Epidermal melanocyte (primary cell): Measurements from ENCODE around the gene USP46.

Source experiments
- DNase-seq: peaks from one replicate; pipeline ENCODE4 v3.0.0; 2011; ENCODE audit warnings: low spot score; ENCODE audit not compliant: insufficient read length

USP46 gene

DNA sequence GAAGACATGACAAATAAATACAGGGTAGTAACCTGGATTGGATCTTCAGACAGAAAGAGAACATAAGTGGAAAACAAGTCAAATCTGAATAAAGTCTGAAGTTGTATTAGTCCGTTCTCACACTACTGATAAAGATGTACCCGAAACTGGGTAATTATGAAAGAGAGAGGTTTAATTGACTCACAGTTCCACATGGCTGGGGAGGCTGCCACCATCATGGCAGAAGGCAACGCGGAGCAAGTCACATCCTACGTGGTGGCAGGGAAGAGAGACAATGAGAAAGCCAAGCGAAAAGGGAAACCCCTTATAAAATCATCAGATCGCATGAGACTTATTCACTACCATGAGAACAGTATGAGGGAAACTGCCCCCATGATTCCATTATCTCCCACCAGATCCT lies 82.8 kb downstream of the USP46 start:
- DNase-seq, result no peak

DNA sequence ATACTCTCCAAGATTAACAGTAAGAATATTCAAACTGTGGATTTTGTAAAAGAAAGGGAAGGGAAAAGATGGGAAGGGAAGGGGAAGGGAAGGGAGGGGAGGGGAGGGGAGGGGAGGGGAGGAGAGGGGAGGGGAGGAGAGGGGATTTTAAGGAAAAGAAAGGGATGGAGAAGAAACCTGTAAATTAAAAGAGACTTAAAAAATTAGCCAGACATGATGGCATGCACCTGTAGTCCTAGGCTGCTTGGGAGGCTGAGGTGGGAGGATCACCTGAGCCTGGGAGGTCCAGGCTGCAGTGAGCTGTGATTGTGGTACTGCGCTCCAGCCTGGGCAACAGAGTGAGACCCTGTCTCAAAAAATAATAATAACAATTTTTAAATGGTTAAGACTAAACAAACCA lies 83.7 kb downstream of the USP46 start:
- DNase-seq, result no peak

- DNase-seq, result no peak
Observed at GRCh38 chr4:52574036-52574435, 85.1 kb downstream of the USP46 start.

DNA sequence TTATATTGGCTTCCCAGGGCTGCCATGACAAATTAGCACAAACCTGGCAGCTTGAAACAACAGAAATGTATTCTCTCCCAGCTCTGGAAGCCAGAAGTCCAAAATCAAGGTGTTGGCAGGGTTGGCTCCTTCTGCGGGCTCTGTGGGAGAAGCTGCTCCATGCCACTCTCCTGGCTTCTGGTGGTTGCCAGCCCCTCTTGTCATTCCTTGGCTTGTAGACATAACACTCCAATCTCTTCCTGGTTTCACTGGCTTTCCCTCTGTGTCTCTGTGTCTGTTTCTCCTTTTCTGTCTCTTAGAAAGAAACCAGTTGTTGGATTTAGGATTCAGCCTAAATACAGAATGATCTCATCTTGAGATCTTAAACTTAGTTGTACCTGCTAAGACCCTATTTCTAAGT lies 85.5 kb downstream of the USP46 start:
- DNase-seq, result no peak

GRCh38 chr4:52572936-52573485 lies 86.1 kb downstream of the USP46 start:
- no peak for DNase-seq

DNA sequence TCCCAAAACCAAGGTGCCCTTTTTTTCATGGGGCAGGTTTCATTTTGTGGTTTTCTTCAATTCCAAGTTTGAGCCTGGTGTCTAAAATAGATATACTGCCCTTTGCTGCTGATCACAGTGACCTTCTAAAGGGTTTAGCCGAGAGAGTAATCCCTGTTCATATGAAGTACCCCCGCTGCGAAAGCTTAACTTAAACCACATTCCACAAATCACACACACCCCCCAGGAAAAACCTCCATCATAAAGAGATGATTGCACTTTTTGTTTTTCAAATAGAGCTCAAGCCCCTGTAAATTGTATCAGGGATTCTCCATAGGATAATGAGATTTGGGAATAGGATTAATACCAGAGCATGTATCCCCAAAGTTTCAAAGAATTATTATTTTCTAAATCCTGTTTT lies 90.8 kb downstream of the USP46 start:
- no peak for DNase-seq

- DNase-seq, result no peak
Observed at GRCh38 chr4:52566136-52567031, 92.7 kb downstream of the USP46 start.

- DNase-seq, result no peak
Observed at GRCh38 chr4:52560844-52561280, 98.2 kb downstream of the USP46 start.

DNA sequence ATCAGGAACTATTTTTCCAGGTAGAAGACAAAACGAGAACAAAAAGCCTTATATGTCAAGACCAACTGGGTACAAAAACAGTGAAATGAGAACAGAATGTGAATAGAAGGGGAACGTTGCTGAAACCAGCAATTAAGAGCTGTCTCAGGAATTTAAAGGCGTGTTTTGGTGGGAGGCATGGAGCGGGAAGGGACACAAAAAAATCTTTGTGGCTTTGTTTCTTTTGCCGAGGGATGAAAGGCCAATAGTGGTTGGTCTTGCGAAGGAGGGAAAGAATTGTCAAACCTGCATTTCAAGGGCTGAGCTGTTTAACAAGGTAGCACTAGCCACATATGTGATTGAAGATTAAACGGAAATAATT lies 103.8 kb downstream of the USP46 start:
- DNase-seq, result no peak

DNA sequence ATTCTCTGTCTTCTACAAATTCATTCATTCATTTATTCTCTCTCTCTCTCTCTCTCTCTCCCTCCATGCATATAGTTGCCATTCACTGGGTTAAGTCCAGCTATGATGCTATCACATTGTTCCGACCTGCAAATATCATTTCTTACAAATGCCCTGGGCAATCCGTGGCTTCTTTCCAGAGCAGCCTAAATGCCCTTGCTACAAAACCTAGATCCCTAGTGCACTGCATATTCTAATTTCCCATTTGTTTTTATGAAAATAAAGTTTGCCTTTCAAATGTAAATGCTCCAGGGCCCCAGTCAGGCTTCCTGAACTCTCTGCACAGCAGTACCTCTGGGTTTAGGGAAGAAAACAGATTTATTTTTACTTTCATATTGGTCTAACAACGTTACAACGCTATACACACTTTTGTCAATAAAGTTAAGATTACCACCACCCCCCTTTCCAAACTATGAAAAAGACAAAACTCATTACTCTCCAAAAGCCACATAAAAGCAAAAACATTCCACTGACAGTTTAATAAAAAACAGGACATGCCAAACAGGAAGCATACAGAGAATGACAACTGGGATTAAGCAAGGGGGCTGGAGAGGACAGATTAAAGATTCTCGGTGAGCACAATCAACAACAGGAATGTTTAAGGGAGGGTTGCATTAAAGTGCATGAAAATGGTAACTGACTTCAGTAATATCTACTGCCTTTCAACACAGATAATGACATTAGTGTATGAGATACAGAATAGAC lies 104.3 kb downstream of the USP46 start:
- DNase-seq, result no peak

GRCh38 chr4:52552778-52553177 lies 106.3 kb downstream of the USP46 start:
- no peak for DNase-seq

GRCh38 chr4:52551487-52551886 lies 107.6 kb downstream of the USP46 start:
- no peak for DNase-seq

DNA sequence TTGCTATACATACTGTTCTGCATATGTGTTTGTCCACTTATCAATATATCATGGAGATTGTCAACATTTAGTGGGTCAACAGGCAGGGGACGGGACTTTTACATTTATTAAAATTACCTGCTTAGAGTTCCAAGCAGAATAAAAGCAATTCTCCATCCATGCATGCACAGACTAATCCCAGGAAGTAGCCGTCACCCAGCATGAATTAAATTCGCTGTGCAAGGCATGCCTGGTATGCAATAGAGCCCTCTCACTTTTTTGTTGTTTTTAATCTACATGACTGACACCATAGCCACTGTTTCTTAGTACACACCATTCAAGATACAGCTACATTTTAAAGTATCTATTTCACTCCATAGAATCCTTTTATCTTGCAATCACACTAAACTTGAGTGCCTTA lies 108.9 kb downstream of the USP46 start:
- DNase-seq, result no peak

DNA sequence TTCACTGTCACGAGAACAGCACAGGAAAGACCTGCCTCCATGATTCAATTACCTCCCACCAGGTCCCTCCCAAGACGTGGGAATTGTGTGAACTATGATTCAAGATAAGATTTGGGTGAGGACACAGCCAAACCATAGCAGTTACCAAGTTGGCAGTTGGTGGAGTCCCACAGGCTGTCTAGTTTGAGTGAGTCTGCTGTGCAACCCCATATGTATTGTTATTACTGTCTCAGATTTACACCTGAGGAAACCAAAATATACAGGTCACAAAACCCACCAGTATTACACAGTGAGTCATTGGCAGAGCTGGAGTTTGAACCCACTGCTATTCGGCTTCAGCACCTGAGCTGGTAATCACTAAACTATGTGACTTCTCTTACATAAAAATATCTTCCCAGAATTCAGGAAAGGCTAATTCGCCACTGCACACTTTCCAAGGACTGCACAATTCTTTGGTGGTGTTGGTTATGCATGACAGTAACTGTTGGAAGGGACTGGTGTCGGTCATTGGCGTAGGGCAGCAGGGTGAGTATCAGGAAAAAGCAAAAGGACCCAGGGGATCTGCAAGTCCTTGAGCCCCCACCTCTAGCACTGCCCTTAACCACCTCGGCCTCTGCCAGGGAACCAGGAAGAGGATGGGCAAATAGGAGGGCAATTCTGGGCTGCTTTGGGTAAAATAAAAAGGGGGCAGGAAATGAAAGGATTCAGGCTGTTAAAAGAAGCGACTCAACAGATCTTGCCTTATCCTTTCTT lies 110.1 kb downstream of the USP46 start:
- no peak for DNase-seq

DNA sequence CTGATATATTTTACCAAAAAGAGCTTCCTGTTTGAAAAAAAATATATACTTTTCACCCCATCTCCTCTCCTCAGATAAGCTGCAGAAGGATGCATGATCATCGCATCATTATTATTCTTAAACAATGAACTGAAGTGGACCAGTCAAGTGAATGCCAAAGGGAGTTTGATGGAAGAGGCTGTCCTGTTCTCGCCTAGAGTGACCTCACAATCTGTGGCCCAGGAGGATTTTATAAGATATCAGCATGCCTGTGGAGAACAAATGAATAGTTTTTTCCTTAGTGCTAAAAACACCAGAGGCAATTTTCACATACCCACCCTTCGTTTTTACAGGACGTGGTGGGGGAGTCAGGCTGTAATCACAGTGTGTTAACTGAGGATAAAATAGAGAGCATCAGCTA lies 112.7 kb downstream of the USP46 start:
- DNase-seq, result no peak

GRCh38 chr4:52545099-52546069 lies 113.7 kb downstream of the USP46 start:
- DNase-seq, result peak; percentile 71
